CD8-positive, alpha-beta memory T cell (primary cell): ENCODE measurements around the gene RASL10A. TPM values are rescaled to one million over a fixed set of nuclear protein-coding genes. Genes with fewer than 3 reads are reported as not detected.

Source experiments
- CTCF ChIA-PET: fragments of 350-600 bp; sonication (Branson Sonifier 250); formaldehyde crosslinking; loops from one replicate; lab custom pipeline; 2021; ENCODE audit warnings: antibody characterized with exemption; lab: Charles Lee
- POLR2A ChIA-PET: fragments of 350-600 bp; sonication (Branson Sonifier 250); formaldehyde crosslinking; loops from one replicate; lab custom pipeline; 2021; ENCODE audit warnings: antibody characterized with exemption; lab: Charles Lee
- DNase-seq, 5 donors: peaks; one replicate each; pipeline versions ENCODE4 v3.0.0 to v3.0.0-alpha.2; 2020 to 2022; ENCODE audit warnings: mixed read lengths in 1 of 5
- H3K27ac ChIP-seq: one replicate; pipeline ENCODE4 v1.7.0; 2013; ENCODE audit warnings: low read depth, mild to moderate bottlenecking, low read length, moderate library complexity
- H3K27me3 ChIP-seq: 2 replicates; pipeline ENCODE4 v1.7.0; 2013; ENCODE audit warnings: low read length, mild to moderate bottlenecking; ENCODE audit not compliant: insufficient read depth, poor library complexity, severe bottlenecking
- H3K36me3 ChIP-seq: 2 replicates; pipeline ENCODE4 v1.7.0; 2013; ENCODE audit warnings: mild to moderate bottlenecking, low read length, moderate library complexity; ENCODE audit not compliant: insufficient read depth
- H3K4me1 ChIP-seq: 2 replicates; pipeline ENCODE4 v1.7.0; 2013; ENCODE audit warnings: mild to moderate bottlenecking, low read length, moderate library complexity; ENCODE audit not compliant: insufficient read depth
- H3K4me3 ChIP-seq: 2 replicates; pipeline ENCODE4 v1.7.0; 2013; ENCODE audit warnings: mild to moderate bottlenecking, low read length
- H3K9me3 ChIP-seq: 2 replicates; pipeline ENCODE4 v1.7.0; 2013; ENCODE audit warnings: mild to moderate bottlenecking, low read length
- H3K27ac Mint-ChIP-seq, 8 donors: one replicate each; pipeline ENCODE4 v1.8.0; 2020 to 2021; ENCODE audit warnings: mixed read lengths in 8 of 8, mild to moderate bottlenecking in 6 of 8, inconsistent platforms in 3 of 8, moderate library complexity in 3 of 8
- H3K27me3 Mint-ChIP-seq, 2 donors: one replicate each; pipeline ENCODE4 v1.8.0; 2020 to 2021; ENCODE audit warnings: mixed read lengths in 2 of 2, mild to moderate bottlenecking in 1 of 2, moderate library complexity in 1 of 2
- H3K36me3 Mint-ChIP-seq, 3 donors: one replicate each; pipeline ENCODE4 v1.8.0; 2020 to 2021; ENCODE audit warnings: mixed read lengths in 3 of 3, inconsistent platforms in 1 of 3, mild to moderate bottlenecking in 1 of 3
- H3K4me1 Mint-ChIP-seq, 3 donors: one replicate each; pipeline ENCODE4 v1.8.0; 2020 to 2021; ENCODE audit warnings: mixed read lengths in 3 of 3, inconsistent platforms in 1 of 3, mild to moderate bottlenecking in 1 of 3
- H3K4me3 Mint-ChIP-seq, 7 donors: one replicate each; pipeline ENCODE4 v1.8.0; 2020 to 2021; ENCODE audit warnings: mixed read lengths in 7 of 7, mild to moderate bottlenecking in 6 of 7, moderate library complexity in 4 of 7, inconsistent platforms in 2 of 7
- H3K9me3 Mint-ChIP-seq, 5 donors: one replicate each; pipeline ENCODE4 v1.8.0; 2020 to 2022; ENCODE audit warnings: mixed read lengths in 5 of 5, mild to moderate bottlenecking in 3 of 5, moderate library complexity in 2 of 5, inconsistent platforms in 1 of 5
- polyA plus RNA-seq: library from polyadenylated mRNA; unstranded; fragments of 300-500 nt; fragmentation: Illumina TruSeq; gene quantifications from one replicate; pipeline ENCODE4 v1.2.3, GENCODE V29; 2021
- total RNA-seq, 2 experiments: library from RNA; stranded (reverse); gene quantifications; one replicate each; pipeline ENCODE4 v1.2.3, GENCODE V29; 2021

Gene RASL10A
- total and polyA plus RNA-seq, 3 experiments from 2014 or later: not detected

- Histone ChIP-seq H3K4me3 (no peak overlapping the region), H3K9me3 (no peaks in the 10 kb centered on the region), H3K4me1 (no peaks in the 10 kb centered on the region), H3K36me3 (no peaks in the 10 kb centered on the region), H3K27me3 (no peaks in the 10 kb centered on the region), H3K27ac (no peak overlapping the region)
- no peak for DNase-seq
- H3K4me1 Mint-ChIP-seq: no peaks in the 10 kb centered on the region
- POLR2A ChIA-PET: no interaction called here
- H3K4me3 Mint-ChIP-seq: no peak overlapping the region
- no peaks in the 10 kb centered on the region for H3K9me3 Mint-ChIP-seq
- H3K36me3 Mint-ChIP-seq: peaks cover 0 to 34% (median 2%) of the 10 kb centered on the region in 3 donors
- CTCF ChIA-PET: no interaction called here
- H3K27me3 Mint-ChIP-seq: no peaks in the 10 kb centered on the region
- peak overlapping the region in 3 of 8 donors; percentile 6 to 47 (median 45) for H3K27ac Mint-ChIP-seq
Measured at GRCh38 chr22:29325356-29325755, 9.9 kb upstream of the RASL10A start.

GRCh38 chr22:29323641-29324040 is 8.1 kb upstream of the RASL10A start:
- H3K4me1 ChIP-seq: no peaks in the 10 kb centered on the region
- no peak overlapping the region for H3K4me3 Mint-ChIP-seq
- POLR2A ChIA-PET: no interaction called here

DNA sequence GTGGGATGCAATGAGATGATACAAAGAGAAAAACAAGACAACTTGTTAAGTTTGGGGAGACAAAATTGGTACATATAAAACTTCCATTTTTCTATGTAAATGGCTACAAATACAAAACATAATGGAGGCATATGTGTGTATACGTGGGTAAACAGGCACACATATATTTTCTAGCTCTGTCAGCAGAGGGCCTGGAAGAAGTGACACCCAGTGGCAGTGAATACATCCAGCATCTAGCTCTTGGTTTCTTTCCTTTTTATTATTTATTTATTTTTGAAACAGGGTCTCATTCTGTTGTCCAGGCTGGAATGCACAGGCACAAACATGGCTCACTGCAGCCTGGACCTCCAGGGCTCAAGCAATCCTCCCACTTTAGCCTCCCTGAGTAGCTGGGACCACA is 5.0 kb upstream of the RASL10A start:
- Mint-ChIP-seq H3K27me3 (peaks cover 8 to 9% of the 10 kb centered on the region in 2 donors), H3K9me3 (no peaks in the 10 kb centered on the region), H3K36me3 (no peaks in the 10 kb centered on the region), H3K4me3 (no peak overlapping the region), H3K4me1 (peaks cover 0 to 6% (median 5%) of the 10 kb centered on the region in 3 donors), H3K27ac (peak overlapping the region in 1 of 8 donors; percentile 65)
- ChIA-PET POLR2A (no interaction called here), CTCF (no interaction called here)
- Histone ChIP-seq H3K4me3 (no peak overlapping the region), H3K27ac (no peak overlapping the region), H3K36me3 (no peaks in the 10 kb centered on the region), H3K9me3 (no peaks in the 10 kb centered on the region), H3K4me1 (no peaks in the 10 kb centered on the region), H3K27me3 (no peaks in the 10 kb centered on the region)
- no peak for DNase-seq

More at GRCh38 chr22:29323641-29324040, 8.1 kb upstream of the RASL10A start:
- CTCF ChIA-PET: no interaction called here
- Histone ChIP-seq H3K27ac (no peak overlapping the region), H3K9me3 (no peaks in the 10 kb centered on the region), H3K36me3 (no peaks in the 10 kb centered on the region), H3K27me3 (no peaks in the 10 kb centered on the region), H3K4me3 (no peak overlapping the region)
- H3K9me3 Mint-ChIP-seq: no peaks in the 10 kb centered on the region
- no peaks in the 10 kb centered on the region for H3K4me1 Mint-ChIP-seq
- H3K27me3 Mint-ChIP-seq: no peaks in the 10 kb centered on the region
- peak overlapping the region in 2 of 8 donors; percentile 19 to 85 for H3K27ac Mint-ChIP-seq
- DNase-seq: no peak
- peaks cover 0 to 19% (median 0%) of the 10 kb centered on the region in 3 donors for H3K36me3 Mint-ChIP-seq

GRCh38 chr22:29319072-29319471 is 3.6 kb upstream of the RASL10A start:
- Histone ChIP-seq H3K4me3 (no peak overlapping the region), H3K27me3 (peaks cover 6% of the 10 kb centered on the region), H3K9me3 (no peaks in the 10 kb centered on the region), H3K36me3 (no peaks in the 10 kb centered on the region), H3K4me1 (peaks cover 7% of the 10 kb centered on the region), H3K27ac (no peak overlapping the region)
- ChIA-PET CTCF (no interaction called here), POLR2A (no interaction called here)
- H3K27me3 Mint-ChIP-seq: peaks cover 14 to 17% of the 10 kb centered on the region in 2 donors
- no peak for DNase-seq
- no peak overlapping the region for H3K27ac Mint-ChIP-seq
- no peak overlapping the region for H3K4me3 Mint-ChIP-seq
- no peaks in the 10 kb centered on the region for H3K36me3 Mint-ChIP-seq
- peaks cover 7 to 14% (median 11%) of the 10 kb centered on the region in 3 donors for H3K4me1 Mint-ChIP-seq
- no peaks in the 10 kb centered on the region for H3K9me3 Mint-ChIP-seq

GRCh38 chr22:29317827-29318454 is 2.4 kb upstream of the RASL10A start:
- Histone ChIP-seq H3K9me3 (no peaks in the 10 kb centered on the region), H3K27ac (no peak overlapping the region), H3K27me3 (peaks cover 15% of the 10 kb centered on the region), H3K4me1 (peaks cover 11% of the 10 kb centered on the region), H3K36me3 (no peaks in the 10 kb centered on the region), H3K4me3 (no peak overlapping the region)
- ChIA-PET CTCF (no interaction called here), POLR2A (no interaction called here)
- no peaks in the 10 kb centered on the region for H3K9me3 Mint-ChIP-seq
- no peak overlapping the region for H3K27ac Mint-ChIP-seq
- H3K27me3 Mint-ChIP-seq: peaks cover 21 to 29% of the 10 kb centered on the region in 2 donors
- peaks cover 13 to 24% (median 15%) of the 10 kb centered on the region in 3 donors for H3K4me1 Mint-ChIP-seq
- H3K4me3 Mint-ChIP-seq: peak overlapping the region in 1 of 7 donors; percentile 40
- no peaks in the 10 kb centered on the region for H3K36me3 Mint-ChIP-seq
- DNase-seq: no peak

DNA sequence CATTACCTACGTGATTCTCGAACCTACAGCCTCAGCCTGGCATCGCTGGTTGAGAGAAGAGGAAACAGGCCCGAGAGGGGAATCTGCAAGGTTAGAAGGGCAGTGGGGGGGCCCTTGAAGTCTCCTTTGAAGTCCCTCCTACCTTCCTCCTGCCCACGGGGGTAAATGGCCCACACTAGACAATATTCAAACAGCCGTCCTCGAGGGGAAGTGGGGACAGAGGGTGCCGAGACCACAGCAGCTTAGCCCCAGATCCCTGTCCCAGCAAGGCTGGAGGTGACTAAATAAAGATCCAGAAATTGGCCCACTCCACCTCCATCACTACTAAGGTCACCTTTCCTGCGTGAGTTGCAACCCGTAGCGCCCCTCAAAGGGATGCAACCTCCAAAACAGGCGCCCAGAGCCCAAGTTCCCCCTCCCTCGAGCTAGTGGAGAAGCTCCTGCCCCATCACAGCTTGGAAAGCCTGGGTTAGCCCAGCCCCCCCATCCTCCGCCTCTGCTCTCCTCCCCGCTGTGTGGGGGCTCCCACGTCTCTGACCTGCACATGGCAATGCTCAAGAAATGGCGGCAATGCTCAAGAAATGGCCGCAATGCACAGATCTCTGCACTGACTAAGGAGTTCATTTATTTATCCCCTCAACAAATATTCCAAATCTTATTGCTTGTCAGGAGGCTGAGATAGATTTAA is 788 bp upstream of the RASL10A start:
- H3K27me3 Mint-ChIP-seq: peaks cover 24 to 39% of the 10 kb centered on the region in 2 donors
- POLR2A ChIA-PET: no interaction called here
- no peak overlapping the region for H3K27ac Mint-ChIP-seq
- no peak for DNase-seq
- H3K4me1 ChIP-seq: peaks cover 11% of the 10 kb centered on the region
- H3K36me3 ChIP-seq: no peaks in the 10 kb centered on the region
- H3K36me3 Mint-ChIP-seq: no peaks in the 10 kb centered on the region
- CTCF ChIA-PET: no interaction called here
- H3K9me3 ChIP-seq: no peaks in the 10 kb centered on the region
- H3K27ac ChIP-seq: no peak overlapping the region
- peaks cover 18% of the 10 kb centered on the region for H3K27me3 ChIP-seq
- H3K4me1 Mint-ChIP-seq: peaks cover 13 to 28% (median 15%) of the 10 kb centered on the region in 3 donors
- no peaks in the 10 kb centered on the region for H3K9me3 Mint-ChIP-seq
- peak overlapping the region in 3 of 7 donors; percentile 63 to 78 (median 69) for H3K4me3 Mint-ChIP-seq
- H3K4me3 ChIP-seq: no peak overlapping the region

DNA sequence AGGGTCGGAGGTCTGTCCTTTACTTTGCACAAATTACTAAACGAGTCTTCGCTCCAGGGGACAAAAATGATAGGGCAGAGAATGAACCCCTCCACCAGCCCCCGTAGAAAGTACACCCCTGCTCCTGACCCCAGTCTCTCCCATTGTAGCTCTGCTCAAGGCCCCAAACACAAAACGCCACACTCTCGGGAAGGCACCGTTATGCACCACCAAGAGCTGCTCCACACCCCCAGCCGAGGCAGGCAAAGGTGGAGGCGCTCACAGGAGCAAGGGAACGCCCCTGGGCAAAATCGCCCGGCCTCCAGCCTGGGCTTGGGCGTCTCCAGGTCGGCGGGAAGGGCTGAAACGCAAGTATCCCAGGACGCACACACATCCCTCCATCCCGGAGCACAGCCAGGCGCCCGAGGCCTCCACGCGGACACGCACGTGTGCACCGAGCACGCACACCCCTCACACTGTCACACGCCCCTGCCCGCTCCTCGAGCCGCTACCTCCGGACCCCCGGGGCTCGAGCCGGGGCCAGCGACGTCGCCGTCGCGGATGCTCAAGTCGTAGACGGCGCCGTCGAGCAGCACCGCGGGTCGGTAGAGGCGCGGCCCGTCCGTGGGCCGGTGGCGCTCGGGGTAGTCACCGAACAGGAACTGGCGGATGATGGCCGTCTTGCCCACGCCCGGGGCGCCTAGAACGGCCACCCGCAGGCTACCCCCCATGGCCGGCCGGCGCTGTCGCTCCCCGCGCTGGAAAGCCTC is 786 bp downstream of the RASL10A start:
- Mint-ChIP-seq H3K4me3 (peak overlapping the region; percentile 20 to 71 (median 59)), H3K36me3 (no peaks in the 10 kb centered on the region), H3K4me1 (peaks cover 13 to 35% (median 15%) of the 10 kb centered on the region in 3 donors), H3K27ac (peak overlapping the region in 1 of 8 donors; percentile 58), H3K9me3 (no peaks in the 10 kb centered on the region), H3K27me3 (peaks cover 24 to 42% of the 10 kb centered on the region in 2 donors)
- H3K4me1 ChIP-seq: peaks cover 11% of the 10 kb centered on the region
- H3K4me3 ChIP-seq: no peak overlapping the region
- ChIA-PET POLR2A (no interaction called here), CTCF (no interaction called here)
- no peak overlapping the region for H3K27ac ChIP-seq
- no peaks in the 10 kb centered on the region for H3K9me3 ChIP-seq
- H3K36me3 ChIP-seq: no peaks in the 10 kb centered on the region
- H3K27me3 ChIP-seq: peaks cover 18% of the 10 kb centered on the region
- no peak for DNase-seq
